Measurements from ENCODE around the gene GNB1L.
A peak's percentile ranks its signal among the peaks of the same experiment; 100 is the strongest.

The GNB1L gene

DNA sequence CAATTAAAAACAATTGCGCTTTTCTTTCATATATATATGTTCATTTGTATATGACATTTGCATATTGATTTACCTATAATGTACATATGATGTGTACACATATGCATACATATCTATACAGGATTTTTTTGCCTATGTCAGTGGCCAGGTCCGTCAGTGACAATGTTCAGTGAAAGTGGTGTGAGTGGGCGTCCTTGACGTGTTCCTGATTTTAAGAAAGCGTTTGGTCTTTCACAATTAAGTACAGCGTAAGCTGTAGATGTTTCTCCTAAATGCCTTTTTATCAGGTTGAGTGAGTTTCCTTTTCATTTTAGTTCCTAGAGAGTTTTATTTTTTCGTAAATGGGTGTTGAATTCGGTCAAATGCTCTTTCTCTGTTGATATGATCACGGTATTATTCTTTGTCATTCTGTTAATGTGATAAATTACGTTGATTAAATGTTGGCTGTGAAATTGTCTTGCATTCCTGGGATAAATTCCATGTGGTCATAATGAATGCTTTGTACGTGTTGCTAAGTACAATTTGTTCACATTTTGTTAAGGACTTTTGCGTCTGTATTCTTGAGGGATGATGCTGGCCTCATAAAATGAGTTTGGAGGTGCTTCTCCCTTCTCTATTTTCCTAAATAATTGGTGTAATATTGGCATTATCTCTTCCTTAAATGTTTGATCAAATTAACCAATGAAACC lies 10.6 kb upstream of the GNB1L start:
- no peak for DNase-seq (ENCODE audit: low spot score)

DNA sequence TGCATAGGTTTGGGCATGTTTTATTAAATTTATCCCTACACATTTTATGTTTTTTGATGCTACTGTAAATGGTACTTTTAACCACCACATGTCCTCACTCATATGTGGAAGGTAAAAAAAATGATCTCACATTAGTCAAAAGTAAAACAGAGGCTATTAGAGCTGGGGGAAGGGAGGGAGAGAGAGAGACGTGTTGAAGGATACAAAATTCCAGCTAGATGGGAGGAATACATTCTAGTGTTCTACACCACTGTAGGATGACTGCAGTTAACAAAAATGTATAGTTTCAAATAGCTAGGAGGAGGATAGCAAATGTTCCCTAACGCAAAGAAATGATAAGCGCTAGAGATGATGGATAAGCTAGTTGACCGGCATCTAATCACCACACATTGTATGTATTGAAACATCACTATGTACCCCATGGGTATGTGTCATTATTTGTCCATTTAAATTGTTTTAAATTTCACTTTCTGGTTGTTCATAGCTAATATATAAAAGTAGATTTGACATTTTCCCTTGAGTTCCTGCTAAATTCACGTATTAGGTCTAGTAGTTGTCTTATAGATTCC lies 9.9 kb upstream of the GNB1L start:
- DNase-seq (ENCODE audit: low spot score): no peak

DNA sequence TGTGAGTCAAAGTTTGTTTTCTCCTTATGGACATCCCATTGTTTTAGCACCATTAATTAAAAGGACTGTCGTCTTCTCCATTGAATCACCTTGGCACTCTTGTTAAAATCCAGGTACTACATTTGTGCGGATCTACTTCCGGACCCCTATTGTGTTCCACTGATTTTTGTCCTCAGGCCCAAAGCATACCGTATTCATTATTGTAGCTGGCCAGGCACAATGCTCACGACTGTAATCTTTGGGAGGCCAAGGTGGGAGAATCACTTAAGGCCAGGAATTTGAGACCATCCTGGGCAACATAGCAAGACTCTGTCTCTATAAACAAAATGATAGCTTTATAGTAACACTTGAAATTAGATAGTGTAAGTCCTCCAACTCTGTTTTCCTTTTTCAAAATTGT lies 8.9 kb upstream of the GNB1L start:
- DNase-seq (ENCODE audit: low spot score): no peak

DNA sequence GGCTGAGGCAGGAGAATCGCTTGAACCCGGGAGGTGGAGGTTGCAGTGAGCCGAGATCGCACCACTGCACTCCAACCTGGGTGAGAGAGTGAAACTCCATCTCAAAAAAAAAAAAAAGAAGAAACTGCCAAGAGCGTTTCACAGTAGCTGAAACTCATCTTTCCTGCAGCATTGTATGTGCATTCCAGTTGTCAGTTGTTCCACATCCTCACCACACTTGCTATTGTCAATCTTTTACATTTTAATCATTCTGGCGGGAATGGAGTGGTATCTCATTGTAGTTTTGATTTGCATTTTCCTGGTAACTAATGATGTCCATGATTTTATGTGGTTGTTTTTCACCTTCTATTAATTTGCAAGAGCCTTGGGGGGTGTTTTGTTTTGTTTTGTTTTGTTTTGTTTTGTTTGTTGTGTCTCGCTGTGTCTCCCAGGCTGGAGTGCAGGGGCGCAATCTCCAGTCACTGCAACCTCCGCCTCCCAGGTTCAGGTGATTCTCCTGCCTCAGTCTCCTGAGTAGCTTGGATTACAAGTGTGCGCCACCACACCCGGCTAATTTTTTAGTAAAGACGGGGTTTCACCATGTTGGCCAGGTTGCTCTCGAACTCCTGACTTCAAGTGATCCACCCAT lies 8.1 kb upstream of the GNB1L start:
- no peak for DNase-seq (ENCODE audit: low spot score)

DNA sequence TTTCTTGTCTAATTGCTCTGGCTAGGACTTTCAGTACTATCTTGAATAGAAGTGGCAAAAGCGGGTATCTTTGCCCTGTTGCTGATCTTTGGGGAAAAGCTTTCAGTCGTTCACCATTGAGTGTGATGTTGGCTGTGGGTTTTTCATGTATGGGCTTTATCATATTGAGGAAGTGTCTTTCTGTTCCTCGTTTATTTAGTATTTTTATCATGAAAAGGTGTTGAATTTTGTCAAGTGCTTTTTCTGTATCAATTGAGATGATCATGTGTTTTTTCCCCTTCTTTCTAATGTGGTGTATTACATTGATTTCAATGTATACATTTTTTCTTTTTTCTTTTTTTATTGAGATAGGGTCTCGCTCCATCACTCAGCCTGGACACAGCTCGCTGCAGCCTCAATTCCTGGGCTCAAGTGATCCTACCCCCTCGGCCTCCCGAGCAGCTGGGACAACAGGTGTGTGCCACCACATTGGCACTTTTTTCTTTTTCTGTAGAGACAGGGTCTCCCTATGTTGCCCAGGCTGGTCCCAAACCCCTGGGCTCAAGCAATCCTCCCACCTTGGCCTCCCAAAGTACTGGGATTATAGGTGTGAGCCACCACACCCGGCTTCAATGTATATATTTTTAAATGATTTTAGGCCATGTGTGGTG lies 5.3 kb upstream of the GNB1L start:
- no peak for DNase-seq (ENCODE audit: low spot score)

DNA sequence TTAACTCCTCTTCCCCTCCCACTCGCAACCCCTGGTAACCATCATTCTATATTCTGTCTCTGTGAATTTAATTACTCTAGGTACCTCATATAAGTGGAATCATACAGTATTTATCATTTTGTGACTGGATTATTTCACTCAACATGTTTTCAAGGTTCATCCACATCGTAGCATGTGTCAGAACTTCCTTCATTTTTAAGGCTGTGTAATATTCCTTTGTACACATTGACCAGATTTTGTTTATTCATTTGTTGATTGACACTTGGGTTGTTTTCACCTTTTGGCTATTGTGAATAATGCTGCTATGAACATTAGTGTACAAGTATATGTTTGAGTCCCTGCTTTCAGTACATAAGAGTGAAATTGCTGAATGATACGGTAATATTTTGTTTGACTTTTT lies 2.7 kb upstream of the GNB1L start:
- DNase-seq (ENCODE audit: low spot score): no peak

DNA sequence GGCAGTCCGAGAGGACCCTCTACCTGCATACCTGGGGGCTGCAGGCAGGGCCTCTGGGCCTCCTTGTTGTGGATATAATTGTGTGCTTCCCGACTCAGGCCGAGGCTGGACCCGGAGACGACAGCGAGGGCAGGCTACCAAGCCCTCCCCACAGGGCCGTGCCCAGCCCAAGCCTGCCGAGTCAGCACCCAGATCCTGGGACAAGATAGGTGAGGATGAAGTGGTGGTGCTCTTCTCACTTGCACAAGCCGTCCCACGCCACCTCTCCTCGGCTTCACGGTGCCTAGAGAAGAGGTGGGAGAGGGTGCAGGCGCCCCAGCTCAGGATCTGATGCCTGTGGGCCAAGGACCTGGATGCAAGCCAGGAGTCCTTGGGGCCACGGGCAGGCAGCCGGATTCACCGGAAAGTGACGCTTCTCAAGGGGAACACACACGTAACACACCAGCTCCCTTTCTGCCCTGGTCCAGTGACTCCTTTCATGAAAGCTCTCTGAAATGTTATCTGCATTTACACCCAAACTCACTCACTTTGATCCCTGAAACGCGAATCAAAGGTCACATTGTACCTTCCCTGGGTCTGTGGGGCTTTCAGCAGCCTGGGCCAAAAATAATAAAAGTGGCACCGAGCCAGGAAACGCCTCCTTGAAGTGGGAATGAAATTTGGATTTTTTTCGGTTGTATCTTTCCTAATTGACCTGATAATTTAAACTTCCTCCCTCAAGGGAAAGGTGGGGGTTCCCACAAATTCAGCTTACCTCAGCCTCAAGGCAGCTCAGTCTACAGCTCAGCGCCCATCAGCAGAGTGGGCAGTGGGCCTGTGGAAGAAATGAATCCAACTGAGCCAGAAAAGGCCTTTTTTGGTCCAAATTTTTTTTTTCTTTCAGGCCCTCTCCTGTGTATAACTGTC lies 1.1 kb upstream of the GNB1L start:
- peak; percentile 52 for DNase-seq (ENCODE audit: low spot score)

DNA sequence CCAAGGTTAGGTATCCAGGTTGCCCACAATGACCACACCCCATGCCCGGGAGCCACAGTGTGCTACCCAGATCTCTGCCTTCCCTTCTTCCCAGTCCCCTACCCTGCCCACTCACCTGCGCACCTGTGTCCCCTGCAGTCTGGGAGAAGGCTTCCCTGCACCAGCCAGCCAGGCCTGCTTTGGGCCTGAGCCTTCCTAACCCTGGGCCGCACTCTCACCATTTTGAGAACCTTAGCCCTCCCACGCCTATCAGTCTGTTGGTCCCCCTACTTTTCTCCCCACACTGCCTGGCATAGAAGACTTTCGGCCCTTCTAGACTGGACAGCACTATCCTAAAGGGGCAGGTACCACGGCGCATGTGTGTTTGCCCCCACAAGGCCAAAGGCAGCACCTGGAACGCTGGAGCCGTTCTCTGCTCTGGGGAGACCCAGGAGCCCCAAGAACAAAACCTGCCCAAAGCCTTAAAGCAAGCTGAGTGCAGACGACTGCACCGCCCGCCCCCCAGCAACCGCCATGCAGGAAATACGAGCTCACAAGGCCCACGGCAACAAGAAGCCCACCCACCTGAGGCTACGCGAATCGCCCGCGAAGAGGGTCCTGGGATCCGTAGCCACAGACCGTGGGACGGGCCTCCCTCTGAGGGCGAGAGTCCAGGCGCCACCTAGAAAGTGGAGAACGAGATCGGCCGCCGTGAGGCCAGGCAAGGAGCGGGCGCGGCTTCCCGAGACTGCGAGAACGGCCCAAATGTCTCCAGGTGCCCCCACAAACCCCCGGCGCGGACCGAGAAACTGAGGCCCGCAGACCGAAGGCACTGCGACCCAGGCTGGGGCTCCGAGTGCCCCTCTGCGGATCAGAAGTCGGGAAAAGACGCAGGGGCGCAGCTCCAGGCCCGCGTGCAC lies 546 bp downstream of the GNB1L start:
- DNase-seq (ENCODE audit: low spot score): no peak

DNA sequence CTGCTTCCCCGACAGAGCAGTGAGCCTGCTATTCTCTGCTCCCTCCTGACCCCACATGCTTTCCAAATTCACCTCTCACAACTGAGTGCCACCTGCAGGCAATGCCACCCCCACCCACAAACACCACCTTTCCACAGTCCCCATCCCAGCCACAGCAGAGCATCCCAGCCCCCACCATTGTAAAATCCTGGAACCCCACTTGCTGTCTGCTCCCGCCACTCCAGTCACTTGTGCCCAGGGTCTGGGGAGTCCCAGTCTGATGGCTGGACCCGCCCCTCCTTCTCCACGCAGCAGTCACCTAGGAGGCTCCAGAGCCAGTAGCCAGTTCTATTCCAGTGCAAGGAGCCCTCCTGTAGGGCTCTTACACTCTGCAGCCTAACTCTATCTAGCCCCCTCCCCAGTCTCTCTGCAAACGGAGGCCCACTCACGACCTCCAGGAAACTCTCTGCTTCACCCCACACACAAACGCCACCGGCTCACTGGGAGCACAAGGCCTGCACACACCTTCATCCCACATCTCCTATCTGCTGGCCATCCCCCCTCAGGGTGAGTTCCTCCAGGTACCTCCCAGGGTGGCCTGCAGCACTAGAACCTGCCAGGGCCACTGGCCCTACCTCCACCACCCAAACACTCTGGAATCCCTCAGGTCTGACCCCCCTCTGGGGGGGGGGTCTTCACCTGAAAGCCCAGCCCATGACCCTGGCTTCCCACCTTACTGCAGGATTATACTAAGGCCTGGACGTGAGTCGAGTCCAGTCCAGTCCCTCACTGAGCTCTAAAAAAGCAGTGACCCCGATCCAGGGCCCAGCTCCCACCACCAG lies 1.4 kb downstream of the GNB1L start:
- DNase-seq (ENCODE audit: low spot score): no peak

DNA sequence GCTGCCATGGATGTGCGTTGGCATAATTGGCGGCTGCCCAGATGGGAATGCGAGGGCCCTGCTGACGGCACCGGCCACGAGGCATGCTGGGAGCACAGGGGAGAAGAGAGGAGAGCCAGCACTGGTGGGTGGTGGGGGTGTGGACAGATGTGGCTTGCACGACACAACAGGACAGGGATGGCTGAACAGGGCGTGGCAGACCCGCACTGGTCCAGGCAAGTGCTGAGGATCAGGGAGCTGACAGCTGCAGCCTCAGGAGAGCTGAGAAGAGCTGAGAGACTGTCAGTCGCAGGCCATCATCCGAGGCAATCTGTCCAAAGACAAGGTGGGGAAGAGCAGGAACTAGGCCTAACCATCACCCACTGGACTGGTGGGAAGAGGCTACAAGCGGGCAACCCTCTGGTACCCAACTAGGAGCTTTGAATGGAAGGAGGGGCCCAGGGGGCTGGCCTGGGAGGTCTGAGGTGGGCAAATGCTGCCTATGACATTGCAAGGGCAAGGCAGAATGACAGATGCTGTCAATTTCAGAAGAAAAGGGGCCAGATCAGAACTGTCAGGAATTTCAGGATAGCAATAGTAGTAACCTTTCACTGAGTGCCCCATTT lies 2.4 kb downstream of the GNB1L start:
- DNase-seq (ENCODE audit: low spot score): no peak

DNA sequence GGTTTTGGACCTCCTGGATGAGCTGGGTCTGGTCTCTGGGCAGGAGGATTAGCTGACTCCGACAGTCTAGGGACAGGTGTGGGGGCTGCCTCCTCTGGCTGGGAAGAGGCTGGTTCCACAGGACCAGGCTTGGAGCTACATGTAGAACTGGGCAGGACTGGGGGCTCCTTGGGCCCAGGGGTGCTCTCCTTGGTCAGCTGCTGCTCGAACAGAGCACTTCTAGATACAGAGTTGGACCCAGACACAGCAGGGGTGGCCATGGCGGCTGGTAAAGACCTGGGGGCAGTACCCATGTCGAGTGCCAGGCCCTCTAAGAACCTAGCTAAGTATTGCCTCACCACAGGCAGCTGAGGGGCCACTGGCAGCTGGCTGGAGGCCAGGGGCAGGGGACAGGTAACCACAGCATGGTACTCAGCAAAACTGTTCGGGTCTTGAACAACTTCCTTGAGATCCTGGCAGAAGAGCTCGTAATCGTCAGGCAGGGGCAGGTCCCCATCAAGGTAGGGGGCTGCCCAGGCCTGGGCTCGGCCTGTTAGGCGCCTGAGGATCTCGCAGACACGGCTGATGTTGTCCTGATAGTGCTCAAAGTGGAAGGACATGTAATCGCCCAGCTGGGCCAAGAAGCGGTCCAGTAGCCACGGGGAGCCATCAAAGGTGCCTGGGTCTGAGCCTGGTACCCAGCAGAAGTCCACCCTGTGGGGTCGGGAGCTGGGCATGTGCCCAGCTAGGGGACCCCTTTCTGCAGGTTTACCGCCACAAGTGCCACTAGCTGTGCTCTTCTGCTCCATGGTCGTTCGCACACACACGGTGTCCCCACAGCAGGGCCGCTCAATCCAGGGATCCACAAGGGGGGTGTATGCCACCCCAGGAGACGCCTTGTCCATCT lies 3.1 kb downstream of the GNB1L start:
- no peak for DNase-seq (ENCODE audit: low spot score)

DNA sequence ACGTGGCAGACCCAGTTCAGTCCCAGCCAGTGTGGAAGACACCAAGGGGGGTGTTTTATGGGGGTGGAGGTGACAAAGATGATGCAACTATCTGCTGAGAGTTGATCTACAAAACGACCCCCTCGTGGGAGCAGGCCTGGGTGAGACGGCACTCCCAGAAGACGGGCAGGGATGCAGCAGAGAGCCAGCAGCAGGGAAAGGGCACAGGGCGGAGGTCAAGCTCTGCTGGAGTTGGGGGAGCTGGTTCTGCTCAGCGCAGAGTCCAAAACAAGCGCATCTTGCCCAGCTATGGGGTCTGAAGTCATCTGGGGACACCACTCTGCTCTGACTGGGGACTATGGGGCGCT lies 3.9 kb downstream of the GNB1L start:
- DNase-seq (ENCODE audit: low spot score): no peak

DNA sequence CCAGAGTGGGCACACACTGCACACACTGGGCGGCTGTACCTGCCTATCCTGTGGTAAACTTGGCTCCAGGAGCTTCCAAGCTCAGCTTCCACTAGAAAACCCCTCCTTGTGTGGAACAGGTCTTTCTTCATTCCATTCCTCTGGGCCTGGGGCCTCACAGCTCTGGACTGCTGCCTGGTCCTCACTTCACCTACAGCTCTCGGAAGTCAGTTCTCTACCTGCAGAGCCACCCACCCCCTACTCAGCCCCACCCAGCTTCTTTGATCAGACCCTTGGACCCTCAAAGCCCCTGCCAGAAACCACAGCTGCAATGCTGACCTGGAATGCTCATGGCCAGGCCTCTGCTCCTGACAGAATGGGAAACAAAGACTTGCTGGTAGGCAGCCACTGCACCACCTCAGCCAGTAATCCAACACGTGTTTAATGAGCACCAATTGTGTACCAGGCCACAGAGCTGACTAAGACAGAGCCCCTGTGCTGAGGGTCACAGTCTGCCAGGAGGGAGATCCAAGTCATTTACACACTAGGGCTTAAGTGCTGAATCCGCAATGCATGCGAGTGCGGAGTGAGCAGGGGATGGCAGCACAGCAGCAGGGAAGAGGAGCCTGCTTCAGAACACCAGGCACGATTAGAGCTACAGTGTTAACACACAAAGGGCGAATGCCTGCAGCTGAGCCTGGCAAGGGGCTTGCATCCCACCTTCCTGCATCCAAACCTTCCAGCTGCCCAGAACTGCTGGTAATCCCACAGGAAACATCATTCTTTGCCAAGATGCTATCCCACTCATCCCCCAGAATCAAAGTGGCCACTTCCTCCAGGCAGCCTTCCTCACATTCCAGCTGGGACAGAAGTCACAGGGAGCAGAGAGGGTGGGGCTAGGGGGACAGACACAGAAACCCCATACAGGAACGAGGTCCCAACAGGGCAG lies 4.6 kb downstream of the GNB1L start:
- no peak for DNase-seq (ENCODE audit: low spot score)

DNA sequence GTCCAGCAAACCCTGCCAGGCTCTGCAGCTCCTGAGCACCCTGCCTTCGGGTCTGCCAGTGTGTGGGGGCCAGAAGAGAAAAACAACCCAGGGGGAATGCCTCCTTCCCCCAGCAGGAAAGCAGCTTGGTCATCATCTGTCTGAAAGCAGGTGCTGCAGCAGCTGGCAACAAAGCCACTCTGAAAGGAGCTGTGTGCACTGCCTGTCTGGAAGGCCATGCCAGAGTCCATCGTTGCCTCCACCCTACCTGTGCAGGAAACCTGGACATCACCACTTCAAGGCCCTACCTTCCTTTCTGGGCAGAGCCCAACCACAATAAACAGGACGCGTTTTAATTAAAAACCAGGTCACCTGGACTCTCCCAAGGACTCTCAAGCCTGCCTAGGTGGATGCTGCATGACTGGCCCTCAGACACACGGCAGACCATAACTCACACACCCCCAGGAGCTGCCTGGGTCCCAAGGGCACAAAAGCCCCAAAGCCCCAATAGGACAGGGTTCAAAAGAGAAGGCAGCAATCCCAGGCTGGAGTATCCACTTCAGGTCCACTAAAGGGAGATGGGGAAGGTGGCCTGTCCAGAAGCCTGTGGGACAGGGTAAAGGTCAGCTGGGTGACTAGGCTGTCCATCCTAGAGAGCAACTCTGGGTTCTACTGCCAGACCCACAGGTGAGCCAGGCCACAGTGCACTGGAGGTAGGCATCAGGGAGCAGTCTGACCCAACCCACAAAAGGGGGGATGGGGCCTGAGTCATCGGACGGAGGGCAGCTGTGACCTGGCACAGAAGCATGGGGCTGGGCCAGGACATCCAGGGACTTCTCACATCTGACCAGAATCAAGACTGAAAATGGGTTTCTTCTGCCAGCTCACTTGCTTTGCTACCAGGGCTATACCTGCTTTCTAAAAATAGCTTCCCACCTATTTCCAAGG lies 6.1 kb downstream of the GNB1L start:
- no peak for DNase-seq (ENCODE audit: low spot score)

DNA sequence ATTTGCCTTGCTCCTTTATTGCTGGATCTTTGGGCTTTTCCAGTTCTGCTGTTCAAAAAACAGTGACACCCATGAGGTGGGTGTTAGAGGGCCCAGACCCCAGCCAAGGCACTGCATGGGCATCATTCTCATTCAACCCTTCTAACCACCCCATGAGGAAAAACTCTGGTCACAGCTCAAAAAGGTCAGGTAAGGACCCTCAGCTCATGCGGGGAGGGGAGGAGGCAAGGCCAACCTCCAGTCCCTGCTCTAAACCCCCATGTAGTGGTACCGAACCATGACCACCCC lies 7.4 kb downstream of the GNB1L start:
- DNase-seq (ENCODE audit: low spot score): no peak

DNA sequence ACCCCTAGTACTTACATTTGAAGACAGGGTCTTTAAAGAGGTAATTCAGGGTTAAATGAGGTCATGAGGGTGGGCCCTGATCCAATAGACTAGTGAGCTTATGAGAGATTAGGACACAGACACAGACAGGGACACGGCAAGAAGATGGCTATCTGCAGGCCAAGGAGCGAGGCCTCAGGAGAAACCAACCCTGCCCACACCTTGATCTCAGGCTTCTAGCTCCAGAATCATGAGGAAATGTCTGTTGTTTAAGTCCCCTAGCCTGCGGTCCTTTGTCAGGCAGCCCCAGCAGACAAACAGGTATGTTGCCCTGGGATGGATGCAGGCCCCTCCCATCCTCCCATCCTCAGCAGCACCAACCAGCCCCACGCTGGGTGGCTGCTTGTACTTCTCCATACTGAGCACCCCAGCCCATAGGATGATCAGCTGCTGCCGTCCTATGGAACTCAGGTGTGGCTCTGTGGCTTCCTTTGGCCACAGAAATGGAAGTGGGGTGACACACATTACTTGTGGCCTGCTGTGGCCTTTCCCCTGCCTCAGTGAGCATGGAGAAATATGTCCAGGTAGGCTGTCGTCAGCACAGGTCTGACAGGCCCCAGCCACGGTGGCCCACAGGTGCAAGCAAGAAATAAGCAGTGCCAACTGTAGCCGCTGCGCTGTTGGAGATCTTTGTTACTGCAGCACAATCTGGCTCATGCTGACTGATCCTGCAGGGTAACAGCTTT lies 7.9 kb downstream of the GNB1L start:
- no peak for DNase-seq (ENCODE audit: low spot score)

Data from SK-N-DZ (cell line).